ENCODE data around the gene DNAJB8.

DNAJB8 gene

DNA sequence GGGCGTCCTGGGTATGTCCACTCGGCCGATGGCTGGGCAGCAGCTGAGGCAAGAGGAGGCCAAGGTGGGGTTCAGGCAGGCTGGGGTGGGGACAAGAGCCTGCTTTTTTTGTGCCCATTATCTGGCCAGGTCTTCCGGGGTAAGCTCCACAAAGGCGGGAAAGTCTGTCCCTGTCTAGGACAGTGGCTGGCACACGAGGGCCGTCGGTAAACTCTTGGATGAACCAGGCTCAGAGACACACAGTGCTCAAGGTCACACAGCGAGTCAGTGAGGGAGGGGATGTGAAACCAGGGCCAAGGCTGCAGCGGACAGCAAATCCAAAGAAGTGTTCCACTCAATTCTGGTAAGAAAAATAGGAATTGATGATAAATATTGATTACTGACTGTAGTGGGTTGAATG lies 2.9 kb downstream of the DNAJB8 start:
- no peak for DNase-seq

DNA sequence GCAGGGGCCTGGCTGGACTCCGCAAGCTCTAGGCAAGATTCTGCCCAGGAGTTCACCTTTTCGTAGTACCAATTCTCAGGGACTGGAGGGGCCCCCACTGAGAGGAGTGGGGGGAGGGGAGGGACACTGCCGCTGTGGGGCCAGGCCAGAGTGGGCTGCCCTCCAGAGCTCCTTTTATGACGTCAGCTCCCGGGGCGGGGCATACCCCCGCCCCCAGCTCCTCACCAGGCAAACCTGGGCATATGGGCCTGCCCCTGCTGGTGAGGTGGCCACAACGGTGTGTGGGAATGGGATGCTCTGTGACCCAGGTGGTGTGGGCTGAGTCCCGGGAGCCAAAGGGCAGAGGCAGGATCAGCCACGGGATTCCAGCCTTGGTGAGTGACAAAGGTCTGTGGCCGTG lies 3.3 kb downstream of the DNAJB8 start:
- DNase-seq, result no peak

DNA sequence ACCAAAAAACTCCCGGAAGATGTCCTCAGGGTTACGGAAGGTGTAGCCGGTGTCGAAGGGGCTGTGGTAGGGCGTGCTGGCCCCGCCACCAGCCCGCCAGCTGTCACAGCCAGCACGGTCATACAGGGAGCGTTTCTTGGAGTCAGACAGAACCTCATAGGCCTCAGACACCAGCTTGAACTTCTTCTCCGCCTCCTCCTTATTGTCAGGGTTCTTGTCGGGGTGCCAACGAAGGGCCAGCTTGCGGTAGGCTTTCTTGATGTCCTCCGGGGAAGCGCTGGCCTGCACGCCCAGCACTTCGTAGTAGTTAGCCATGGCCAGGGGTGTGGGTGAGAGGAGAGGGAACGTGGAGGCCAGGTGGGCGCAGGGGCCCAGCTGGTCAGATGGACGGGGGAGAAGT lies 3.8 kb downstream of the DNAJB8 start:
- no peak for DNase-seq

DNA sequence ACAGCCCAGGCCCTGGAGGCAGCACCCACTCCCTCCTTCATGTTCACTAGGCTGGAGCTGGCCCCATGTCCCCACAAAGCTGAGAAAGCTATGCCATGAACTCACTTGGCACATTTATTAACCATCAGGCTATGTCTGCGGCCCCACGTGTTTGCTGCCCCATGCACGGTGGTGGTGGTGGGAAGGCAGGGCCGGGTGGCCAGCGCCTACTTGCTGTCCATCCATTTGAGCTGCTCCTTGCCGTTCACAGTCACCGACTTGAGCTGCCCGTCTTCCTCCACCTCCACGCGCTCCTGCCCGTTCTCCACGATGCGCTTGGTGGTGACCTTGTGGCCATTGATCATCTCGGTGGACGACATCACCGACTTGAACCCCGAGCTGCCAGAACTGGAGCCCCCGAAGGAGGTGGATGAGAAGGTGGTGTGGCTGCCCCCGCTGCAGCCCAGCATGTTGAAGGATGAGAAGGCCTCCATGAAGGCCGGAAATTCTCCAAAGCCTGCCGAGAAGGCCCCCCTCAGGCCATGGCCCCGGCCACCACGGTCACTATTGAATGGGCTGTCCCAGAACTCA lies 4.3 kb downstream of the DNAJB8 start:
- no peak for DNase-seq

DNA sequence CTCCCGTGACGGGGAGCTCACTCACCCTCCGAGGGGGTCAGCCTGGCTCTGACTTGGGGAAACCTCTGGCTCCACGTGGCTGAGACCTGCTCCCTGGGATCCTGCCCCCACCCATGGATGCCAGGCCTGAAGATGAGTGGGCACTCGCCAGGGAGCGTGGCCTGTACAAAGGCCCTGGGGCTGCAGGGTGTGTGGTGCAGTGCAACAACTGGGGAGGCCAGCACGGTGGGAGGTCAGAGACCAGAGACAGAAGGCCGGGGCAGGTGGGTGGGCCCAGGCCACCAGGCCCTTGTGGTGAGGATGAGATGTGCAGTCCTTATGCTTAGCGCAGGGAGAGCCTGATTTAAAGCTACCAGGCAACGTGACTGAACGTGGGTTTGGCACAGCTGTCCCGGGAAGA lies 5.0 kb downstream of the DNAJB8 start:
- no peak for DNase-seq

DNA sequence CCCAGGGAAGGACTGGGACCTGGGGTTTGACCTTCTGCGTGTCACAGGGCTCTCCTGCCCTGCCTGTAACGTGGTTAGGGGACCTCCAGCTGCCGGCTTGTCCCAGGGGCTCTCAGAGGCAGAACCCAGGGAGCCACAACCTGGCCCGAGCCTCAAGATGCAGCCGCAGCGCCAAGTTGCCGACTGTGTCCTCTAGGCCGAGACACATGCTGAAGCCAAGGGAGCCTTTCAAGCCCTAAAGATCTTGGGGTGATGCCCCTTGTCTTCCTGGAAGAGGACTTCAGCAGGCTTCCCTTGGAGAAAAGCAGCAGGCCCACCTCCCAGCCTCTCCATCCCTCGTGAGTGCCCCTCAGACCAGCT lies 7.2 kb downstream of the DNAJB8 start:
- no peak for DNase-seq

DNA sequence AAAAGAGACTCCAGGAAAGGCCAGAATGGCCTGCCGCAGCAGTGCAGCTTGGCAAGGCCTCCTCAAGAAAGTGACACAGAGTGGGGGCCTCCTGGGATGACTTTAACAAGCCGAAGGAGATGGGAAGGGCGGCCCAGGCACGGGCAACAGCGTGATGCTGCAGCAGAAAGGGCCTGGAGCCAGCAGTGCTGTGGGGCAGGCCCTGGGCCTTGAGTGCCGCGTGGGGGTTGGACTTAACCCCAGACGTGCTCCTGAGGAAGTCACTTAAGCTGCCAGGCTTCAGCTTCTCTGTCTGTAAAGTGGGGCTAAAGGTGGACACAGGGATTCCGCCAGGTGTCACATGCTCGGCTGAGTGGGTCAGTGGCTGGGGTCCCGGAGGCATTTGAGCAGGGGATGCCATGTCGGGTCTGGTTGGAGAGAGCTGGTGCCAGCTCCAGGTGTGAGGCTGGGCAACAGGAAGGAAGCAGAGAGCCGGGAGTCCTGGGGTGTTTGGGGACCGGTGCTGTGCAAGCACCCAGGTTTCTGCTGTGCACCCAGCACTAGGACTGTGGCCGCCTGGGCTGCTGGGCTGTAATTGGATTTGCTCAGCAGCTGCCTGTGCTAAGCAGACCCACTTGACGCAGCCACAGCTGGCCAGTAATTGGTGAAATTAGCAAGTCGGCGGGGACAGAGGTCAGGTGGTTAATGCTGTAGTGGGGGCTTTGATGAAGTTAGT lies 7.8 kb downstream of the DNAJB8 start:
- DNase-seq, result no peak

DNA sequence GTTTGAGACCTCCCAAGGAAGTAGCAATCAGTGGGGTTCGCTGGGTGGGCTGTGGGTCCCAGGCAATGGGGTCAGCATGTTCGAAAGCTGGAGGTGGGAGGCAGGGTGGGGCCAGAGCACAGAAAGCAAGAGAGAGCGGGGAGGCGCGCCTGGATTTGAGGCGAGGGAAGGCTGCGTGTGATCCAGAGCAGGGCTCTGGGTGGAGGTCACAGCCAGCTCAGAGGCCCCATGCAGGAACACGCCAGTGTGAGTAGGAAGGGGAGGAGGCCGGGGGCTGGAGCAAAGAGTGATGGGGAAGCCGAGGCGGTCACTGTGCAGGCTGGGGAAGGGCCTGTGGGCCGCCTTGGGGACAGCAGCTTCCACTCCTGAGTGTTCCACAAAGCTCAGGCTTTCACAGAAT lies 8.8 kb downstream of the DNAJB8 start:
- no peak for DNase-seq

DNA sequence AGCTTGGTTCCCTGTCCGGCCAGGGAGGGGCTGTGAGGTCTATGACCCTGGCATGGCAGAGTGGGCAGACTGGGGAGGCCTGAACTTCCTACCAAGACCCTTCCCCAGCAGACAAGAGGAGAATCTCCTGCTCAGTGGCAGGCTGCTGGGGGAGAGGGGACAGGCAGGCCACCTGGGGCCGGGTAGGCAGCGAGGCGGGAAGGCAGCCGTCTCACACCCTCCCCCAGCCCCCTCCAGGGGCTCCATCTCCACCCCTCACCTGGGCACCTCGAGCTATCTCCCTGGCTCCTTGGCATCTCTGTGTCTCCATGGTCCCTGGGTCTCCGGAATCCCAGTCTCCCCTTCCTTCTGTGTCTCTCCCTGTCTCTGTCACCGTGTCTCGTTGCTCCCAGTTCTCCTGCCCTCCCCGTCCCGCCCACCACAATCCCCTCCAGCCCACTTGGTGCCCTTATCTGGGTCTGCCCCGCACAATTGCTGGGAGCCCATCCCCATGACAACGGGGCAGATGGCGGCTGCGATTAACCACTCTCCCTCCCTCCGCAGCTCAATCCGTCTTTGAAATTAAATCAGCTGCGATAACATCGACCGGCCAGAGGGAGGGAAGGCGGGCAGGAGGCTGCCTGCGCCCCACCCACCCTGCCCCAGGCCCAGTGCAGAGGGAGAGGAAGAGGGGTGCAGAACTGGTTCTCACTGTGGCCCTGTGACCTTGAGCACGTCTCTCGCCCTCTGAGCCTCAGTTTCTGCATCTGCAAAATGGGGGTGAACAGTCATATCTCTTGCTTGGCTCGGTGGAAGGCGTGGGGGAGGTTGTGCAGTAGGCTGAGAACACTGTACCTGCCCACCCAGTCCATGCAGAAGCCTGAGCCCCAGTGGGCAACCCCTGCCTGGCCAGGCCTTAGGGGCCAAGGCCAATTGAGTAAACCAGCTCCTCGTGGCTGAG lies 9.6 kb downstream of the DNAJB8 start:
- DNase-seq, result no peak

DNA sequence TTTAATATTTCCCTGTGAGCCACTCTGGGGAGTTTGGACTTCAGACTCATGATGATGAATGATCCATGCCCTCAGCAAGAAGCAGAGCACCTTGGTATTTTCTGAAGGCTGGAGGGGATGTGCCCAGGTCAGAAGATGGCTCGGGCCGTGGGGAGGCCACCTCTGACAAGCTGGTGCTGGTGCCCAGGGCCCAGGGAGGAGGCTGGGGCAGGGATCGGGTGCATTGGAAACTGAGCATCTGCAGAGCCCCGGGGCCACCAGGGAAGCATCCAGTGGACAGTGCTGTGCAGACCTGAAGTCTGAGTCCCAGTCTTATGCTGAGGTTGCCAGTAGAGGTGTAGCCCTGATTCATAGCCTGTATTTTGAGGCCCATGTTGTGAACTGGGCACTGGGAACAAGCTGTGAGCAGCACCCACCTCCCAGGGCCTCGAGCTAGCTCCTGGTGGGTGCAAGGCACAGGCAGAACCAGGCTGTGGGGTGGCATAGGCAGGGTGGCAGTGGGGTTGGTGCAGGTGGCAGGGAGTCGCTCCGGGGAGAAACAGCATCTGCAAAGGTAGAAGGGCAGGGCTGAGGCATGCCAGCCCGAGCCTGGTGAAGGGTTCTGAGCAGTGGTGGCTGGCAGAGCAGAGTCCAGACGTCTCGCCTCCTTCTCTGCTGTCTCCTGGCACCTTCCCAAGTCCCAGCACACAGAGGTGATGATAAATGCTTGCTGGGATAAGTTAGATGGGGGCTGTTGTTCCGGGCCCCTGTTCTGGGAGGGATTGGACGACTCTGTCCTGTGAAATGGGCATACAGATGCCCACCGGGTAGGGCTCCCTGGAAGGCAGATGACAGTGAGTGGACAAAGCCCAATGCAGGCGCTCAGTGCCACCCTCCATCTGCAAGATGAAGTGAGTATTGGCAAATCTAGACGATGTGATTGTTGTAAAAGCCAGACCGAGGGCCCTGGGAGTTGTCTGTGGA lies 10.6 kb downstream of the DNAJB8 start:
- DNase-seq, result no peak

DNA sequence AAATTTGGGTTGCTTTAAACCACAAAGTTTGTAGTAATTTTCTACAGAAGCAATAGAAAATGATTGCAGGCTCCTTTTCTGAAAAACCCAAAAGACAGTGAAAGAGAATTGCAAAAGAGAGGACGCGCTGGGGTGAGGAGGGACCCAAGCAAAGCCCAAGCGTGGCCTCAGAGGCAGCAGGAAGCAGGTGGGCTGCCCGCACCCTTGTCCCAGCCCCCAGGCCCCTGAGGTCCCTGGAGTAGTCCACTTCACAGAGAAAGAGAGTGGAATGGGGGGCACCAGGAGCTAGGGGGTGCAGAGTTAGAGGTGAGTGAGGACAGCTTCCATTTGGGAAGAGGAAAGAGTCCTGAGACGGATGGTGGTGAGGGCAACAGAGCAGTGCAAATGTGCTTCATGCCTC lies 11.6 kb downstream of the DNAJB8 start:
- DNase-seq, result no peak

DNA sequence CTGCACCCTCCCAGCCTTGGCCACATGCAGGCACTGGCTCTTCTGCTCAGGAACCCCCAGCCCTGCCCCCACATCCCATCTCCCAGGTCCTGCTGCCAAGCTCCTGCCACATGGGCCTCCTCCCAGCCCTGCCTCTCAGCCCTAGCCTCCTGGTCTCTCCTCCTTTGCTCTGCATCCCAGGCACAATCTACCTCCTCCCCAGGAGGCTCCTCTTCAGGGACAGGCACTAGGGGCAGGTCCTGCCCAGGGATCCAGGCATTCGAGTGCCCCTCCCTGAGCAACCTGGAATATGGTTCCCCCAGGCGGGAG lies 12.4 kb downstream of the DNAJB8 start:
- no peak for DNase-seq

DNA sequence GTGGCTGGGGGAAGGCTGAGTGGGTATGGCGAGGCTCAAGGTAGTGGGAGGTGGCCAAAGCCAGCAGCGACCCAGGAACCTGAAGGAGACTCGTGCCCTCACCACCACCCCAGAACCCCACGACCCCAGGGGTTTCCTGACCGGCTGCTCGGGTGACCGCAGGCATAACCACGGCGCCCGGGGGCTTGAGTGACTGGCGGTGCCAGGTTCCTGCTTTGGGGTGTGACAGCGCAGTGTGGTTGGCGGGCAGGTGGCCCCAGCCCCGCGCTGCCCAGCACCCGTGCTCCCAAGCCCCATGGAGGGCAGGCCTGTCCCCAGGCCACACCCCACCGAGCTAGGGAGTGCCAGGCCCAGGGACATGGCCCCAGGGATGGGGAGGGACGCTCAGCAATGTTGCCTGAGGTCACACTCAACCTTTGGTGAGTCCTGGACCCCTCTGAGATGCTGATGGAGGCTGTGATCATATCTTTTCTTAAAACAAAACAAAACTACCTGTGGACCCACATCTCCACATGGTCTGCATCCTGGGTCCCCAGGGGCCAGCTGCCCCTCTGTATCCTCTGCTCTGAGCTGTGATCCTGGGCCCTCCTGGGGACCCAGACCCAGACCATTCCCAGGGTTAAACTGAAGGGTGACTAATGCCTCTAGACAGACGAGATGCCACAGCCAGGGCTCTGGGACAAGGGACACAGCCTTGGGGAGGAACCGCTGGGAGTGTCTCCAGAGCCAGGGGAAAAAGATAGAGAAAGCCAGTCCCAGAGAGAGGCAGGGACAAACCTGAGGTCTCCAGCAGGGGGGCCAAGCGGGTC lies 13.0 kb downstream of the DNAJB8 start:
- DNase-seq, result no peak

DNA sequence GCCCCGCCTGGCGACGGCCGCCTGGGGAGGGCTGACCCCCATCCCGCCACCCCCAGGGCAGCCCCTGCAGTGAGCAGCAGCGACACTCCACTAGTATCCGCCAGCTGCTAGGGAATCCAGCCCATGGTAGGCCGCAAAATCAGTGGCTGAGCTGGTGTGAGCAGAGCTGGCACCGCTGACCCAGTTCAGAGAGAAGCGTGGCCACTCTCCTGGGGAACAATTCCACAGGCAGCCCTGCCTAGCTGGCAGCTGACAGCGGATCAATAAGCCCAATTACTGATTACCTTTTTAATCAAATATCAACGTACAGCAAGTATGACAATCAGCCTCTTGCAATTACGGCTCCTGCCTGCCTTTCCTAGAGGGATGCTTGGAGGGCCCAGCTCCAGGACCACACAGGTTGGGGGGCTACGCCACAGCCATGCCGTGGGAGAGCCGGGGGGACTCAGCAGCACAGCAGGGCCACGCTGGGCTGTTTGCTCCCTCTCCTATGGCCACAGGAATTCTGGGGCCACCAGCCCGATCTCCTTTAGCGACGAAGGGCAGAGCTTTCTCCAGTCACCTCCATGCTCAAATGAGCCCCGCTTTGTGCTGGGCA lies 13.9 kb downstream of the DNAJB8 start:
- DNase-seq, result no peak

DNA sequence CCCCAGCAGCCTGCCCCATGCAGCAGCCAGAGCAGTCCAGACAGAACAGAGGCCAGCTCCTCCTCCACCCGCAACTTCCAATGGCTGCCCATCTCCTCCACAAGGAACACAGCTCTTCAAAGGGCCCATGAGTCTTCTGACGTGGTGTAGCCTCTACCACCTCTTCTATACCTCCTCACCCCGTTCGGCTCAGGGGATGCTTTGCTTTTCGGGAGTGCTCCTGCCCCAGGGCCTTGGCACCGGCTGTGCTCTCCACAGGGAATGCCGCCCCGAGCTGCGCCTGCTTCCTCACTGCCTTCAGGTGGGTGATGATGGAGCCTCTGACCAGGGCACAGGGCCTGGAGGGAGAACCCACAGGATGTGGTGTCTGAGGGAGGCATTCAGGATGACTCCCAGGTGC lies 14.6 kb downstream of the DNAJB8 start:
- no peak for DNase-seq

DNA sequence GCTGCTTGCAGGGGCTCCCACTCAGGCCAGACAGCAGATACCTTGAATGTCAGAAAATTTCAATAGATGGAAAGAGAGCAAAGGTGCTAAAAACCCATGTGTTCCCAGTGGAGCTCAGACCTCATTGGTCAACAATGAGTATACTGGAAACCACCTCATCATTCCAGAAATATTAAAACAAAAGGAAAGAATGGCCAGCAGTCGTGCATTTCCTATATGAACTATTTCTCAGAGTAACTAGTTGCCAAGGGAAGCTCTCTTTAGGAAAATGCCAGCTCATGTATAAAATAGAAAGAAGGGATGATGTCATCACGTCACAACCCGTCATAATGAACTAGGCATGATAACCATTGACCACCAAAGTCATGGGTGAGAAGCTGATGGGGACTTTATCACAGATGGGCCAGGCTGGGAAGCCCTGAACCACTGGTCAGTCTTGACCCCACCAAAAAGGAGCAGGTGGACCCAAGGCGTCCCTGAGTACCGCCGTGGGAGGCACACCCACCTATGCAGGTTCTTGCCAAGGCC lies 17.5 kb downstream of the DNAJB8 start:
- no peak for DNase-seq

DNA sequence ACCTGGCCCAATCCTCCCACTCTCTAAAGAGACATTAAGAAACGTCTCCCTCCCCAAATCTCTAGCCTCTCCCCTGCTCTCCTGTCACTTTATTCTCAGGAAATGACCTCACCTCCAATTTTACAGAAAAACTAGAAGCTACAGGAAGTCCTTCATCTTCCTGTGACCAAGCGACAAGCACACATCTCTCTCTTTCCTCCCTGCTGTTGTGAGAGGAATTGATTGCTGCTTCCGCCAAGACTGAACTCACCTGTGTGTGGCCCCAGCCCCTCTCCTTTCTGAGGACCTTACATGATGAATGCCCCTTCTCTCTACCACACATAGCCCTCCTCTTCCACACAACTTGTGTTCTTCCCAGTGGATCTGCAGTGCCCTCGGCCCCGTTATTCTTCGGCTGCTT lies 18.2 kb downstream of the DNAJB8 start:
- DNase-seq, result no peak

DNA sequence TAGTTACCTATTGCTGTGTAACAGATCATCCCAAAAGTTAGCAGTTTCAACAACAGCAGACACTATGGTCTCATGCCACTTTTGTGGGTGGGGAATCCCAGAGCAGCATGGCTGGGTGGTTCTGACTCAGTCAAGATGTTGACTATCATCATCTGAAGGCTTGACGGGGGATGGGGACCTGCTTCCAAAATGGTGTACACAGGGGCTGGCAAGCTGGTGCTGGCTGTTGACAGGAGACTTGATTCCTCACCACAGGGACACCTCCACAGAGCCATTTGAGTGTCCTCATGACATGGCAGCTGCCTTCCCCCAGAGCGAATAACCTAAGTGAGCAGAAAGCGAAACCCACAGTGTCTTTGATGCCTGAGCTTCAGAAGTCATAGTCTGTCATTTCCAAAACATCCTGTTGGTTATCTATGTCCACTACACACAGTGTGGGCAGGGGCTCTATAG lies 19.1 kb downstream of the DNAJB8 start:
- no peak for DNase-seq

DNA sequence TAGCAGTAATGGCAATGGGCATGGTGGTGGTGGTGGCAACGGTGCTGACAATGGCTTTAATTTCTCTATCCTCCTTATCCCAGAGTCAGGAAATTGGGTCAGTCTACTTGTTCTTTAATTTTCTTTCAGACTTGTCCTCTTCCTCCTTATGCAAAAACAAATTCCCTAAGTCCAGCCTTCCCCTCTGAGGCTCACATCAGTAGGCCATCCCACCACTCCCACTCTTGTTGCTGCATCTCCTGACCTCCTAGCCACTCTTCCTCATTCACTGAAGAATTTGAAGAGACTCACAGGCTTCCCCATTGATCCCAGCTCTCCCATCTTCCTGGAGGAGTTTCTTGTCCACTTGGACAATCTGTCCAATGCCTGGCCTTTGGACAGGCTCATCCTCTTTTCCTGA lies 19.9 kb downstream of the DNAJB8 start:
- DNase-seq, result no peak

DNA sequence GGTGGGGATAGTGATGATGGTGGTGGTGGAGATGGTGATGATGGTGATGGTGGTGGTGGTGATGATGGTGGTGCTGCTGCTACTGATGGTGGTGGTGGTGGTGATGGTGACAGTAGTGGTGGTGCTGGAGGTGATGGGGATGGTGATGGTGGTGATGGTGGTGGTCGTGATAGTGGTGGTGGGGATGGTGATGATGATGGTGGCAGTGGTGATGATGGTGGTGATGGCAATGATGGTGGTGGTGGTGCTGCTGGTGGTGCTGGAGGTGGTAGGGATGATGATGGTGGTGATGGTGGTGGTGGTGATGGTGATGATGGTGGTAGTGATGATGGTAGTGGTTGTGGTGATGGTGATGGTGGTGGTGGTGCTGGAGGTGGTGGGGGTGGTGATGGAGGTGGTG lies 21.3 kb downstream of the DNAJB8 start:
- DNase-seq, result no peak

DNA sequence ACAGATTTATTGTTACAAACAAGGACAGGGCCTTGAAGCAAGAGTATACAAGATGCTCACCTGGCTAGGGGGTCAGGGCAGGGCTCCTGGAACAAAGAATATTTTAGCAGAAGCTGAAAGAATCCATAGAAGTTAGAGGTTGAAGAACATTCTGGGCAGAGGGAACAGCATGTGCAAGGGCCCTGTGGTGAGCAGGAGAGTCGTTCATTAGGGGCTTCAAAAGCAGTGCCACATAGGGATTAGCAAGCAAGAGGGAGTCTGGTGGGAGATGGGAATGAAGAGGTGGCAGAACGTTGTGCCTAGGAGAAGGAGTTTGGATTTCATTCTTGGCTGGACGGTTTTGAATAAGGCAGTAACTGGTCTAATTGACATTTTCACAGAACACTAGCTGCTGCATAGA lies 22.9 kb downstream of the DNAJB8 start:
- no peak for DNase-seq

All from effector CD4-positive, alpha-beta T cell (primary cell).